GM12878 (cell line): ENCODE data around the gene SNED1. TPM values are rescaled to one million over a fixed set of nuclear protein-coding genes. Genes with fewer than 3 reads are reported as not detected.

ENCODE experiments used
- ATAC-seq: fragments of 200-7000 bp; cut with Tn5 transposase; 3 replicates; pipeline ENCODE4 v1.9.1; 2020; ENCODE audit warnings: mild to moderate bottlenecking, moderate library complexity
- BruUV-seq: library from RNA; stranded (reverse); fragments of 400-500 nt; replicated peaks from 2 replicates; lab custom pipeline; 2021; lab: Mats Ljungman, UMichigan
- CTCF ChIA-PET: fragments of 300-600 bp; sonication (Branson Sonifier 250); formaldehyde crosslinking; extraction: SDS; loops from one replicate; lab custom pipeline; 2021; ENCODE audit warnings: inconsistent platforms; lab: Yijun Ruan, JAX
- POLR2A ChIA-PET: fragments of 350-600 bp; formaldehyde crosslinking; extraction: SDS; loops from one replicate; lab custom pipeline; 2021; ENCODE audit warnings: inconsistent platforms; lab: Charles Lee
- RAD21 ChIA-PET: fragments of 300-600 bp; sonication (Branson Sonifier 250); formaldehyde crosslinking; loops from one replicate; lab custom pipeline; 2023; ENCODE audit warnings: antibody characterized with exemption; ENCODE audit not compliant: unreplicated experiment; lab: Charles Lee
- SMC1A ChIA-PET: fragments of 300-600 bp; sonication (Branson Sonifier 250); formaldehyde crosslinking; loops from one replicate; lab custom pipeline; 2023; ENCODE audit not compliant: unreplicated experiment, uncharacterized antibody; lab: Charles Lee
- DNase-seq: peaks from one replicate; pipeline ENCODE4 v3.0.0-alpha.2; 2011; ENCODE audit warnings: low read depth, low spot score
- FAIRE-seq: peaks from 3 replicates; lab custom pipeline; 2011; peaks lifted over from hg19 to GRCh38; lab: Jason Lieb, UNC
- H2AFZ ChIP-seq: 2 replicates; pipeline ENCODE4 v1.6.0; 2011; ENCODE audit warnings: low read depth, low read length, control low read depth; ENCODE audit not compliant: control insufficient read depth
- H3K27ac ChIP-seq: 2 replicates; pipeline ENCODE4 v1.5.1; 2011; ENCODE audit warnings: control low read depth; ENCODE audit not compliant: control insufficient read depth, insufficient read depth
- H3K27me3 ChIP-seq, 2 experiments: replicated peaks in 1 of 2; 2 replicates each; pipeline versions ENCODE4 v1.6.0 to v1.6.1; 2011; ENCODE audit warnings: low read length in 1 of 2; ENCODE audit not compliant: control insufficient read depth in 2 of 2, insufficient read depth in 2 of 2
- H3K36me3 ChIP-seq, 2 experiments: 2 replicates each; pipeline ENCODE4 v1.5.1; 2011; ENCODE audit warnings: low read length in 1 of 2; ENCODE audit not compliant: control insufficient read depth in 2 of 2, insufficient read depth in 2 of 2
- H3K4me1 ChIP-seq: 2 replicates; pipeline ENCODE4 v1.6.1; 2011; ENCODE audit warnings: mild to moderate bottlenecking, low read length, moderate library complexity, mixed read lengths; ENCODE audit not compliant: control insufficient read depth, insufficient read depth
- H3K4me2 ChIP-seq: 2 replicates; pipeline ENCODE4 v1.6.0; 2011; ENCODE audit warnings: control low read depth; ENCODE audit not compliant: control insufficient read depth, insufficient read depth
- H3K4me3 ChIP-seq: fragments of 200-600 bp; sonication (generic); 2 replicates; pipeline ENCODE4 v1.5.1; 2016
- H3K79me2 ChIP-seq: 2 replicates; pipeline ENCODE4 v1.6.0; 2011; ENCODE audit warnings: low read length; ENCODE audit not compliant: control insufficient read depth, insufficient read depth
- H3K9ac ChIP-seq: 2 replicates; pipeline ENCODE4 v1.8.0; 2011; ENCODE audit warnings: low read length, control low read depth, mixed read lengths; ENCODE audit not compliant: control insufficient read depth, insufficient read depth
- H3K9me3 ChIP-seq: replicated peaks from 3 replicates; pipeline ENCODE4 v1.5.1; 2011; ENCODE audit warnings: mild to moderate bottlenecking, low read length; ENCODE audit not compliant: control insufficient read depth, insufficient read depth
- H4K20me1 ChIP-seq: 2 replicates; pipeline ENCODE4 v1.6.0; 2011; ENCODE audit not compliant: control insufficient read depth, insufficient read depth
- CUX1 ChIP-seq: IDR thresholded peaks from 2 replicates; pipeline ENCODE4 v1.6.1; 2012; ENCODE audit warnings: improper control_type of control experiment, low read depth, low read length; ENCODE audit not compliant: insufficient replicate concordance
- IRF3 ChIP-seq: fragments of 450-650 bp; IDR thresholded peaks from 2 replicates; pipeline ENCODE4 v1.6.1; 2014; ENCODE audit warnings: mild to moderate bottlenecking
- NKRF ChIP-seq: fragments of 450-650 bp; conservative IDR thresholded peaks from 2 replicates; pipeline ENCODE4 v1.6.1; 2017; ENCODE audit warnings: mild to moderate bottlenecking, moderate library complexity
- NR2F1 ChIP-seq: fragments of 450-650 bp; conservative IDR thresholded peaks from 2 replicates; pipeline ENCODE4 v1.6.1; 2017; ENCODE audit warnings: mild to moderate bottlenecking
- SMARCA5 ChIP-seq: fragments of 450-650 bp; IDR thresholded peaks from 2 replicates; pipeline ENCODE4 v1.6.1; 2017; ENCODE audit warnings: mild to moderate bottlenecking
- TARDBP ChIP-seq: IDR thresholded peaks from 2 replicates; pipeline ENCODE4 v1.6.1; 2016; ENCODE audit warnings: borderline replicate concordance
- YY1 ChIP-seq: IDR thresholded peaks from 2 replicates; pipeline ENCODE4 v1.6.1; 2011; ENCODE audit warnings: low read depth, mild to moderate bottlenecking, low read length
- ZSCAN29 ChIP-seq: fragments of 450-650 bp; IDR thresholded peaks from 2 replicates; pipeline ENCODE4 v1.6.1; 2017; ENCODE audit warnings: mild to moderate bottlenecking, moderate library complexity
- WGBS: methylation state at CpG from one replicate; pipeline ENCODE4 v1.1.6; 2016; ENCODE audit warnings: low lambda C conversion rate; ENCODE audit not compliant: insufficient replicate concordance, insufficient coverage; ENCODE audit errors: missing lambda C conversion rate; 5-methylcytosine and 5-hydroxymethylcytosine counted together
- in situ Hi-C: fragments of 300-500 bp; cut with MboI; formaldehyde crosslinking; loops from 9 replicates; pipeline ENCODE4 v1.14.3; 2018; ENCODE audit warnings: mixed read lengths
- intact Hi-C: fragments of 100-400 bp; cut with micrococcal nuclease; formaldehyde crosslinking; loops from one replicate; pipeline ENCODE4 v1.14.2; 2022; ENCODE audit not compliant: unreplicated experiment
- polyA plus RNA-seq, 11 experiments: library from polyadenylated mRNA; depleted of rRNA in 4 of 11; unstranded in 6 of 11; stranded (reverse) in 5 of 11; fragments of >200 nt; fragmentation: Nextera tagmentation in 4 of 11; fragmentation: Illumina TruSeq in 1 of 11; extraction: Ambion mirVana in 4 of 11; extraction: Trizol in 1 of 11; gene quantifications; 1 replicate in 1 of 11; 2 replicates in 10 of 11; pipeline versions ENCODE4 v1.2.1 to v1.2.3, GENCODE V29; 2011 to 2016; ENCODE audit warnings: inconsistent platforms in 2 of 11, missing spikeins in 2 of 11, low read depth in 1 of 11
- total RNA-seq, 4 experiments: library from RNA; depleted of rRNA in 3 of 4; stranded (reverse); fragments of >200 nt in 3 of 4; fragmentation: Illumina TruSeq in 1 of 4; extraction: Trizol in 1 of 4; gene quantifications; 2 replicates each; pipeline versions ENCODE4 v1.2.1 to v1.2.3, GENCODE V29; 2013 to 2021

Gene SNED1
- total and polyA plus RNA-seq, 10 of the 15 experiments (the other 5 are each of a cell fraction or from before 2014, with no cell fraction given): 0.05 to 8.4 (median 3.0) TPM

GRCh38 chr2:241011751-241012510 lies 13.5 kb downstream of the SNED1 start:
- no peak overlapping the region for H3K27ac ChIP-seq
- in situ Hi-C loops: no loop called here
- H3K9ac ChIP-seq: no peak overlapping the region
- H3K27me3 ChIP-seq: peaks cover 0 to 2% of the 10 kb centered on the region in 2 experiments; a peak in 3 of 4 replicates
- ChIA-PET CTCF (no interaction called here), SMC1A (no interaction called here), POLR2A (no interaction called here)
- ATAC-seq (no peak), FAIRE-seq (no peak), DNase-seq (no peak)
- H3K4me3 ChIP-seq: no peak overlapping the region
- H3K4me2 ChIP-seq: no peak overlapping the region
- no peak overlapping the region for H2AFZ ChIP-seq
- intact Hi-C loops: no loop called here
- H3K79me2 ChIP-seq: no peaks in the 10 kb centered on the region
- no peaks in the 10 kb centered on the region for H3K36me3 ChIP-seq
- TF ChIP-seq SMARCA5 (no peak), NR2F1 (no peak)
- TF ChIP-seq, all 136 proteins: peak for 0
- no peaks in the 10 kb centered on the region for H4K20me1 ChIP-seq
- 58% methylated on average over 25 of the region's 29 CpGs for WGBS
- no peaks in the 10 kb centered on the region for H3K4me1 ChIP-seq
- BruUV-seq: no TSS peak
- no peaks in the 10 kb centered on the region for H3K9me3 ChIP-seq
- RAD21 ChIA-PET: no interaction called here

GRCh38 chr2:241014224-241014623 lies 15.8 kb downstream of the SNED1 start:
- H3K9me3 ChIP-seq: no peaks in the 10 kb centered on the region
- ATAC-seq: no peak
- H3K4me2 ChIP-seq: no peak overlapping the region
- no peak for FAIRE-seq
- H3K4me1 ChIP-seq: no peaks in the 10 kb centered on the region
- in situ Hi-C loops (no loop called here), intact Hi-C loops (no loop called here)
- H3K27me3 ChIP-seq: peaks cover 0 to 2% of the 10 kb centered on the region in 2 experiments; a peak in 3 of 4 replicates
- H3K27ac ChIP-seq: no peak overlapping the region
- SMC1A ChIA-PET: no interaction called here
- H4K20me1 ChIP-seq: no peaks in the 10 kb centered on the region
- no peak overlapping the region for H2AFZ ChIP-seq
- WGBS: 64% methylated on average over 6 of the region's 6 CpGs
- POLR2A ChIA-PET: no interaction called here
- no peak overlapping the region for H3K9ac ChIP-seq
- DNase-seq: no peak
- RAD21 ChIA-PET: no interaction called here
- H3K4me3 ChIP-seq: no peak overlapping the region
- CTCF ChIA-PET: no interaction called here
- BruUV-seq: no TSS peak
- H3K36me3 ChIP-seq: no peaks in the 10 kb centered on the region
- no peaks in the 10 kb centered on the region for H3K79me2 ChIP-seq
- no peak for TF ChIP-seq YY1
- no peak for TF ChIP-seq CUX1
- TF ChIP-seq NKRF: no peak
- TF ChIP-seq ZSCAN29: no peak
- TF ChIP-seq TARDBP: no peak
- no peak for TF ChIP-seq IRF3
